HG03060 (cell line): Measurements from ENCODE around the gene FAM222A.

Experiments
- ATAC-seq: cut with Tn5 transposase; IDR thresholded peaks from one replicate; pipeline ENCODE4 v1.9.1; 2021; ENCODE audit warnings: low read depth, moderate number of reproducible peaks; ENCODE audit not compliant: unreplicated experiment

Gene FAM222A

GRCh38 chr12:109713187-109714070, at the start of gene FAM222A:
Gene FAM222A, plus strand, starts transcription at chr12:109713825. Its CDS starts 30,322 bp downstream, at chr12:109744147.
- peak; percentile 81 for ATAC-seq

DNA sequence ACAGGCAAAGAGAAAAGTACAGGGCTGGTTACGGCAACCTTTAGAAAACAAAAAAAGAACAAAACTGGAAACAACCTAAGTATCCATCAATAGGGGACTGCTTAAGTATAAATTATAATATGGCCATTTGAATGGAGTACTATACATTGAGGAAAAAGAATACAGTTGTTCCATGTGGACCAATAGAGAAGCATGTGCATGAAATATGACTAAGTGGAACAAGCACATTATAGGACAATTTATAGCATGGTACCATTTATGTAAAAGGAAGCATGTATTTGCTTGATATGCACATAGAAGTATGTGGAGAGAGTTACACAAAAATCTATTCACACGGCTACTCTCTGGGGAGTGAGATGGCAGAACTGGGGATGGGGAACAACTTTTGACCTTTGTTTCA, 49.2 kb upstream of the FAM222A start:
- no peak for ATAC-seq

- no peak for ATAC-seq
Observed at GRCh38 chr12:109666068-109666467, 47.6 kb upstream of the FAM222A start.

DNA sequence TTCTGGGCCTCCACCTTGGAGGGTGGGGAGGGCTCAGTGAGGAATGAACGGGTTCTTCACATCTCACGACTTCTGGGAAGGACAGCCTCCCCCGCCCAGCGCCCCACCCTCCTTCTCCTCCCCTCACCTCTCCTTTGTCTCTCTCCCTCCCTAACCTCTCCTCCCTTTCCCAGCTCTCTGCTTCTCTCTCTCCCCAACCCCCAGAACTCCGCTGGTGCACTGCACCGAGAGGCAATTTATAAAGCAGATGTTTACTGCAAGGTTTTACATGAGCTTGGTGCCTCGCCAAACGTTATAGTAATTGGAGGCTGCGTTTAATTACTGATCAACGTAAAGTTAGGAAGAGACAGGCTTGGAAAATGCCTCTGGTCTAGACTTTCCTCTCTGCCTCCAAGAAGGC, 42.9 kb upstream of the FAM222A start:
- no peak for ATAC-seq

DNA sequence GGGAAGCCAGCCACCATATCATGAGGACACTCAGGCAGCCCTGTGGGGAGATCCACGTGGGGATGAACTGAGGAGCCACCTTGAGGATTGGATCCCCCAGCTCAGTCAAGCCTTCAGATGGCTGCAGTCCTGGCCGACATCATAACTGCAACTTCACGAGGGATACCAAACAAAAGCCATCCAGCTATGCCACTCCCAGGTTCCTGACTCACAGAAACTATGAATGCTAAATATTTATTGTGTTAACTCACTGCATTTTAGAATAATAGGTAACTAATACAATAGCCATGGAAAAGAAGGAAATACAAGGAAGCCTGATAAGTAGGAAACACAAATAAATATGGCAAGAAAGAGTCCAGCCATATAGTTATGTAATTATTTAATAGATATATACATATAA, 42.1 kb upstream of the FAM222A start:
- no peak for ATAC-seq

GRCh38 chr12:109673379-109673778, 40.2 kb upstream of the FAM222A start:
- no peak for ATAC-seq

DNA sequence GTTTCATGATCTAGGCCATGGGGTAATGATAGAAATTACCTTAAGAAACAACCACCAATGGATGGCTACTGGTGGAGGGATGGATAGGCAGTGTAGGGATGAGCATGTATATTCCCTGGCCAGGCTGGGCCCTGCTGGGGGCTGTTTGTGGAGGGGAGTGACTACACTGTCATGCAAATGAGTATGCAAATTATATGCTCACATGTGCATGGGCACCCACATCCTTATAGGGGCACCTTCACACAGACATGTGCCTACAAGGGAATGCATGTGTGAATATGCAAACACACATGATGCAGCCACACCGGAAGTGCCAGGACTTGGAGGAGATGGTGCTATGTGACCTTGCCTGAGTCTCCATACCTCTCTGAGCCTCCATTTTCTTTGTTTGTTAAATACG, 39.7 kb upstream of the FAM222A start:
- no peak for ATAC-seq

DNA sequence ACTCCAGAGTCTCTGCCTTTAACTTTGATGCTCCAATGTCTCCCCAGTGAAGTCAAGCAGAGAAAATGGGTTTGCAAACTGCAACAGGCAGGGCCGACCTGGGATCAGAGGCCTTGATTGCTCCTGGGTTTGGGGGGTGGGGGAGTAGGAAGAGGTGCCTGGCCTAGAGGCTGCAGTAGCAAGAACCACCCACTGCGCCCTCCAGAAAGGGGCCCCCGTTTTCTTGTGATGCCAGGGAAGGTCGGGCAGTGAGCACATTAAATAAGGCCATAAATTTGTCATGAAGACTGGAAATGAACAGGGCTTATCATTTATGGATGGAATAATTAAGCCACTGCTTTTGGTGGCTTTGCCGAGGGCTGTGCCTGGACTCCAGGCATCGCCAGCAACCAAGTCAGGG, 38.2 kb upstream of the FAM222A start:
- ATAC-seq: no peak

DNA sequence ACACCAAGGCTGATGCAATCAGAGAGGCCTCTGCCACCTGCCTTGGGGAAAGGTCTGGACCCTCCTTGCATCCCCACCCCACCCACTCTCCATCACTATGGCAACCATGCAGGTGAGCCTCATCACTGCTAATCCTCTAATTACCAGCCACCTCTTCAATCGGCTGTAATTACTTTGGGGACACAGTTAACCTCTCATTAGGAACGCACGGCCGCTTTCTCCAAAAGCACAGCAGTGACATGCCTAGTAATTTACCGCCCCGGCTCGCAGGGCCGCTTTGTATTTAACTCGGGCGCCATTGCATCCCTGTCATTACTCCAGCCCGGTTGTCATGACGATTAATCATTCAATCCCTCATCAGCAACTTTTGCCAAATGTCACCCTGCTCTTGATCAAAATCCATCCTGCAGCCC, 36.3 kb upstream of the FAM222A start:
- ATAC-seq: no peak

DNA sequence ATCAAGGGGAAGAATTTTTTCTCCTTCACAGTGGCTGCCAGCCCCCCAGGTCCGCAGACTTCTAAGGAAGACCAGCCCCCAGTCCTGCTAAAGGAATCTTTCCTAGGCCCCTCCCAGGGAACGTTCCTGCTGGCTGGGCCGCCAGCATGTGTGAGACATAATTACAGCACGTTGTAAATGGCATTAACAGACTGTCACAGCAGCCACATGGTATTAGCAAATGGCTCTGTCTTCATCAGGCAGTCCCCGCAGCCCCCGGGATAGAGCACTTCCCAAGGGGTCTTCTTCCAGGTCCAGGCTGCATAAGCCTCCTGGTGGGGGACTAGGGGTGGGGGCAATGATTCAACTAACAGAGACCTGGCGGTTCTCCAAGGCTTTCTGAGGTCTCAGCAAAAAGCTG, 34.9 kb upstream of the FAM222A start:
- ATAC-seq: no peak

DNA sequence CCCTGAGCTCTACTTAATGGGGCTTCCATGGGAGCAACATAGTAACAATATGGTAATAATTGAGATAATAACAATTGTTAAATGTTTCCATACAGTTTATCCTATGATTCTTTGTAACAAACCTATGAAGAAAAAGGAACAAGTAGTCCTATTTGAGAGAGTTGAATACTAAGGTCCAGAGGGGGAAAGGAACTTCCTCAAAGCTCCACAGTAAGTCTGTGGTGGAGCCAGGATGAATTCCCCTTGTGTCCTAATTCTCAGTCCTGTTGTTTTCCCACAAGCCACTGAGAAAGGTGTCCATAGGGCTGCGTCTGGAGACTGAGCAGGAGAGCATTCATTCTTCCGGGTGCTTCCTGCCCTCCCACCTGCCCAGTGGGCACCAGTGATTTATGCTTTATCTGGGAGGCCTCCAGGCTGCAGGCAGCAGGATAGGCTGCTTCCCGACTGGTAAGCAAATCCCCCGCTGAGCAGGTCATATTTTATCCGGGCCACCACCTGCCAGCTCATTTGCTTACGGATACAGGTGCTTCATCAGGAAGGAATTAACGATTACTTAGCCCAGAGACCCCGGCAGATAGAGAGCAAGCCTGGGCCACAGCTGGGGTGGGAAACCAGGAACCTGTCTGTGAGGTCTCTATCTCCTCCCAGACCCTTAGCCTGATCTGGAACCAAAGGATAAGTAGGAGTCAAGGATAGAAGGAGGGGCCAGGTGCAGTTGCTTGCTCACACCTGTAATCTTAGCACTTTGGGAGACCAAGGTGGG, 33.9 kb upstream of the FAM222A start:
- ATAC-seq: no peak

DNA sequence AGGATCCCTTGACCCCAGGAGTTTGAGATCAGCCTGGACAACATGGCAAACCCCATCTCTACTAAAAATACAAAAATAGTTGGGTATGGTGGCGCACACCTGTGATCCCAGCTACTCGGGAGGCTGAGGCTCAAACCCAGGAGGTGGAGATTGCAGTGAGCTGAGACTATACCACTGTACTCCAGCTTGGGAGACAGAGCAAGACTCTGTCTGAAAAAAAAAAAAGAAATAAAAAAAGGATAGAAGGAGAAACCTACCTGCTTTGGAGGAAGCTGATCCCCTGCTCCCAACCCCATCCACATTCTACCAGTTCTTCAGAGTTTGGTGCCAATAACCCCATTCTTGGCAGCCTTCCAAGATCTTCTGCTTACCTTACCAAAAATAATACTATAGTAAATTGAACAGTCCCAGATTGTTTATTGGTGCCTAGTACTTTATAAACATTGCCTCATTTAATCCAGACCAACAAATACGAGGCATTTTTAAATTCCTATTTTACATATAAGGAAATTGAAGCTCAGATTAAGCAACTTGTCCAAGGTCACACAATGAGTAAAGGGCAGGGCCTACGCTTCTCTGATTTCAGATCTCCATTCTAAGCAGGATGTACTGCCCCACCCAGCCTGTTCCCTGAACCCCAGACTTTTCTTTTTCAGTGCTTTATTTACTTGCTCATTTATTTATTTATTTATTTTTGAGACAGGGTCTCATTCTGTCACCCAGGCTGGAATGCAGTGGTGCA, 33.2 kb upstream of the FAM222A start:
- ATAC-seq: no peak

- no peak for ATAC-seq
Observed at GRCh38 chr12:109681986-109682707, 31.5 kb upstream of the FAM222A start.

DNA sequence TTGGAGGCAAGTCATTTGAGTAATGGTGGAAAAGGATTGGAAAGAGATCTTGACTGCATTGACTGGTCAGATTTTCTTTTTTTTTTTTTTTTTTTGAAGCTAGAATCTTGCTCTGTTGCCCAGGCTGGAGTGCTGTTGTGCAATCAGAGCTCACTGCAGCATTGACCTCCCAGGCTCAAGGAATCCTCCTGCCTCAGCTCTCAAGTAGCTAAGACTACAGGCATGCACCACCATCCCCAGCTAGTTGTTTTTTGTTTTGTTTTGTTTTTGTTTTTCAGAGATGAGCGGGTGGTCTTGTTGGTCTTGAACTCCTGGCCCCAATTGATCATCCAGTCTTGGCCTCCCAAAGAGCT, 30.9 kb upstream of the FAM222A start:
- no peak for ATAC-seq

DNA sequence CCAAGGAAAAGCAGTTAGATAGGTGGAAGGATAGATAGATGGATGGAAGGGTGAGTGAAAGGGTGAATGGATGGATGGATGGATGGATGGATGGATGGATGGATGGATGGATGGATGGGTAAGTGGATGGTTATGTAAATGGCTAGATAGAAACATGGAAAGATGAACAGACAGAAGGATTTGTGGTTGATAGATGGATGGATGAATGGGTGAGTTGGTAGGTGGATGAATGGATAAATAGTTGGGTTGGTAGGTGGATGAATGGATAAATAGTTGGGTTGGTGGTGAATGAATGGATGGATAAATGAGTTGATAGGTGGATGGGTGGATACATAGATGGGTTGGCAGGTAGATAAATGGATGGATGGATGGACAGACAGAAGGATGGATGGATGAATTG, 30.3 kb upstream of the FAM222A start:
- no peak for ATAC-seq

DNA sequence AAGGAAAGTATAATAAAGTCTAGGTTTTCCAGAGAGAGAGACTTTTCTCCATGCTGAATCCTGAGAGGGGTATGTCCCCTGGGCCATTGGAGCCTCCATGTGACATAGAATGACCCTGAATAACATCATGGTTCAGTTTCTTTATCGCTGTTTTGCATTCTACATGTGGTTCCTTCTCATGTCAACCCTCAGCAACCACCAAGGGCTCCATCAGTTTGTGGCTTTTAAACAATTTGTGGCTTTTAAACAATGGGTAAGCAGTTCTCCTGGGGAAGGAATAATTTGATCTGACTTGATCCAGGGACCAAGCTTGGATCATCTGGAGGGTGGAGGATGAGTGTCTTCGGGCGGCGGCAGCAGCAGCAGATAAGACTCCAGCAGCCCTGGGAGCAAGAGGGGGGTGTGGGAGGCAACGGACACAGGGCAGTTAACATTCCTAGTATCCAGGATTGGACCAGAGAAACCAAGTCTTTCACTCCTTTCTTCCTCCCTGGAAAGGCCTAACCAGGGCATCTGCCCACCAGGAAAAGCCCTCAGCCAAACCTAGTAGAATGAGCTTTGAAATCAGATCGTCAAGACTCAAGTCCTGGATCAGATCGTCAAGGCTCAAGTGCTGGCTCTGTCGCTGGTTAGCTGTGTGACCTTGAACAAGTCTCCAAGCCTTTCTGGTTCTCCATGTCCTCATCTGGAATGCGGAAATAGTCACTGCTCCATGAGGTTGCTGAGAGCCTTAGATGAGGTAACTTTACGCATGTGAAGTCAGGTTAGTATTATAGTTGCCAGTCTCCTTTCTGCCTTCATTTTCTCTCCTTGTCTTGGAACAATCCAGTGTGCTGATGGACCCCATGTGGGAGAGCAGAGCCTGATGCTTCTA, 27.8 kb upstream of the FAM222A start:
- ATAC-seq: no peak

GRCh38 chr12:109686523-109686922, 27.1 kb upstream of the FAM222A start:
- ATAC-seq: no peak

DNA sequence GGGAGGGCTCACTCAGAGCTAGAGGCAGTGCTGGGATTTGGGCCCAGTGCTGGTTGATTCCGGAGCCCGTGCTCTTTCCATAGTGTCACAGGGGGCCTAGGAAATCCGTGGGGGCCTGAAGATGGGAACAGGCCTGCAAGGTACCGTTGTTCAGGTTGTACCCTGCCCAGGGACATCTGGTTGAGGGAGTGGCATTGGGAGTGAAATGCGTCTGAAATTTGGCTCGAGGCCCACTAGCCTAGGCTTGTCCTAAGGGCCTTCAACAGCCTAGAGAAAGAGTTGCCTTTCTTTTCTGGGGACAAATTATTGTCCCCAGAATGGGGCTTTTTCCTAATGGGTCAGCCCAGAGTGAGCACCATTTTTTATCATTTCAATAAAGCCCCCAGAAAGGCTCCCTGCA, 26.4 kb upstream of the FAM222A start:
- no peak for ATAC-seq

- ATAC-seq: no peak
Observed at GRCh38 chr12:109689426-109689825, 24.2 kb upstream of the FAM222A start.

DNA sequence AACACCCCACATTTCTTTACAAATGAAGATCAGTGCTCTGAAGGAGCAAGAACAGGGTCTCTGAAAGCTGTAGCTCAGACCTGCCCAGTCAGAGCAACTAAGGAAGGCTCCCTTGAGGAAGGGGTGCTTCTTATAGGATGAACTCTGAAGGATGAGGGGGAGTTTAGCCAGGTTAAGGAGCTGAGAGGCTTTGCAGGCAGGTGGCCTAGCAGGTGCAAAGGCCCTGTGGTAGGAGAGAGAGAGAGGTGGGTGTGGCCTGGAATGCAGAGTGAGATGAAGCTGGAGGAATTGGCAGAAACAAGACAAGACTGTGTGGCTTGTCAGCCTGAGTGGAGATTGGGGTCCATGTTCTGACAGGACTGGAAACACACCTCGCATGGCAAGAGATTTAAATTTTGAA, 20.5 kb upstream of the FAM222A start:
- no peak for ATAC-seq
